ENCODE data around the gene CTAG2.
"Not testable (repeated sequence)": the region's sequence is repeated elsewhere in the genome, so short reads cannot be mapped to it uniquely, and the experiment has no call there.

DNA sequence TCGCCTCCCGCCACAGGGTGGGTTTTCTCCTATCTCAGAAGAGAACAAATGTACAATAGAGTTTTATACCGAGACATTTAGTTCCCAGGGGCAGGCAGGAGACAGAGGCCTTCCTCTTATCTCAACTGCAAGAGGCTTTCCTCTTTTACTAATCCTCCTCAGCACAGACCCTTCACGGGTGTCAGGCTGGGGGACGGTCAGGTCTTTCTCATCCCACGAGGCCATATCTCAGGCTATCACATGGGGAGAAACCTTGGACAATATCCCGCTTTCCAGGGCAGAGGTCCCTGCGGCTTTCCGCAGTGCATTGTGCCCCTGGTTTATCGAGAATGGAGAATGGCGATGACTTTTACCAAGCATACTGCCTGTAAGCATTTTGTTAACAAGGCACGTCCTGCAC, 44.6 kb downstream of the CTAG2 start:
- TF ChIP-seq EZH2 (IDR thresholded peaks at IDR 0.05); POLR2AphosphoS5 (IDR thresholded peaks at IDR 0.05; ENCODE audit: borderline replicate concordance, low read depth, low read length): not testable (repeated sequence)
